WTC11 (cell line): ENCODE data around the gene AP1G2. TPM values are rescaled to one million over a fixed set of nuclear protein-coding genes. Genes with fewer than 3 reads are reported as not detected.
A peak's percentile ranks its signal among the peaks of the same experiment; 100 is the strongest.

Source experiments
- ARID4B ChIP-seq: sonication (generic); formaldehyde crosslinking; IDR thresholded peaks from 2 replicates; pipeline ENCODE4 v1.8.0; 2023; ENCODE audit warnings: missing genetic modification reagents, mild to moderate bottlenecking, borderline replicate concordance
- ATF1 ChIP-seq: sonication (generic); formaldehyde crosslinking; IDR thresholded peaks from 2 replicates; pipeline ENCODE4 v1.8.1; 2023; ENCODE audit warnings: mild to moderate bottlenecking, moderate library complexity, missing genetic modification reagents
- CREM ChIP-seq: sonication (generic); formaldehyde crosslinking; IDR thresholded peaks from 2 replicates; pipeline ENCODE4 v1.8.1; 2022; ENCODE audit warnings: mild to moderate bottlenecking, missing genetic modification reagents, moderate library complexity
- E2F5 ChIP-seq: sonication (generic); formaldehyde crosslinking; IDR thresholded peaks from 2 replicates; pipeline ENCODE4 v1.8.1; 2022; ENCODE audit warnings: mild to moderate bottlenecking, moderate library complexity, missing genetic modification reagents
- GTF2I ChIP-seq: fragments of 250-450 bp; sonication (Bioruptor Pico); conservative IDR thresholded peaks from 2 replicates; pipeline ENCODE4 v1.4.0; 2021; ENCODE audit warnings: mild to moderate bottlenecking
- IRF2 ChIP-seq: sonication (generic); formaldehyde crosslinking; IDR thresholded peaks from 2 replicates; pipeline ENCODE4 v1.8.0; 2022; ENCODE audit warnings: low read depth, missing genetic modification reagents, borderline replicate concordance
- PRRX2 ChIP-seq: fragments of 250-450 bp; sonication (Bioruptor Pico); IDR thresholded peaks from 2 replicates; pipeline ENCODE4 v1.8.0; 2021; ENCODE audit warnings: mild to moderate bottlenecking
- SMAD4 ChIP-seq: sonication (generic); formaldehyde crosslinking; IDR thresholded peaks from 2 replicates; pipeline ENCODE4 v1.8.0; 2022; ENCODE audit warnings: mild to moderate bottlenecking, missing genetic modification reagents
- TEAD4 ChIP-seq: sonication (generic); formaldehyde crosslinking; IDR thresholded peaks from 2 replicates; pipeline ENCODE4 v1.8.0; 2022; ENCODE audit warnings: mild to moderate bottlenecking, missing genetic modification reagents
- ZBTB43 ChIP-seq: sonication (generic); formaldehyde crosslinking; IDR thresholded peaks from 2 replicates; pipeline ENCODE4 v1.8.1; 2023; ENCODE audit warnings: mild to moderate bottlenecking, missing genetic modification reagents
- ZNF219 ChIP-seq: sonication (generic); formaldehyde crosslinking; IDR thresholded peaks from 2 replicates; pipeline ENCODE4 v1.8.0; 2023; ENCODE audit warnings: missing genetic modification reagents, mild to moderate bottlenecking, borderline replicate concordance
- ZNF232 ChIP-seq: sonication (generic); formaldehyde crosslinking; IDR thresholded peaks from 2 replicates; pipeline ENCODE4 v1.8.0; 2022; ENCODE audit warnings: mild to moderate bottlenecking, missing genetic modification reagents
- ZNF317 ChIP-seq: sonication (generic); formaldehyde crosslinking; IDR thresholded peaks from 2 replicates; pipeline ENCODE4 v1.8.1; 2023; ENCODE audit warnings: low read depth, mild to moderate bottlenecking, moderate library complexity, missing genetic modification reagents, borderline replicate concordance
- ZNF423 ChIP-seq: fragments of 250-450 bp; sonication (Bioruptor Pico); IDR thresholded peaks from 2 replicates; pipeline ENCODE4 v2.1.2; 2022; ENCODE audit warnings: mild to moderate bottlenecking, moderate library complexity
- ZNF671 ChIP-seq: fragments of 250-450 bp; sonication (Bioruptor Pico); IDR thresholded peaks from 2 replicates; pipeline ENCODE4 v1.8.0; 2021; ENCODE audit warnings: mild to moderate bottlenecking
- total RNA-seq: library from RNA; stranded (reverse); gene quantifications from 3 replicates; pipeline ENCODE4 v1.2.3, GENCODE V29; 2021
- TF ChIP-seq, protein P1 (sequence below): sonication (generic); formaldehyde crosslinking; IDR thresholded peaks from 2 replicates; pipeline ENCODE4 v1.8.0; 2022; ENCODE audit warnings: mild to moderate bottlenecking, missing genetic modification reagents
- TF ChIP-seq, protein P2 (sequence below): sonication (generic); formaldehyde crosslinking; IDR thresholded peaks from 2 replicates; pipeline ENCODE4 v1.8.0; 2023; ENCODE audit warnings: mild to moderate bottlenecking, missing genetic modification reagents
- TF ChIP-seq, protein P3 (sequence below): sonication (generic); formaldehyde crosslinking; IDR thresholded peaks from 2 replicates; pipeline ENCODE4 v1.8.1; 2022; ENCODE audit warnings: missing genetic modification reagents, borderline replicate concordance
- TF ChIP-seq, protein P4 (sequence below): fragments of 250-450 bp; sonication (Bioruptor Pico); IDR thresholded peaks from 2 replicates; pipeline ENCODE4 v1.9.0; 2021; ENCODE audit warnings: mild to moderate bottlenecking, borderline replicate concordance

Gene AP1G2
- total RNA-seq, 1 experiment from 2014 or later = 122 TPM

DNA sequence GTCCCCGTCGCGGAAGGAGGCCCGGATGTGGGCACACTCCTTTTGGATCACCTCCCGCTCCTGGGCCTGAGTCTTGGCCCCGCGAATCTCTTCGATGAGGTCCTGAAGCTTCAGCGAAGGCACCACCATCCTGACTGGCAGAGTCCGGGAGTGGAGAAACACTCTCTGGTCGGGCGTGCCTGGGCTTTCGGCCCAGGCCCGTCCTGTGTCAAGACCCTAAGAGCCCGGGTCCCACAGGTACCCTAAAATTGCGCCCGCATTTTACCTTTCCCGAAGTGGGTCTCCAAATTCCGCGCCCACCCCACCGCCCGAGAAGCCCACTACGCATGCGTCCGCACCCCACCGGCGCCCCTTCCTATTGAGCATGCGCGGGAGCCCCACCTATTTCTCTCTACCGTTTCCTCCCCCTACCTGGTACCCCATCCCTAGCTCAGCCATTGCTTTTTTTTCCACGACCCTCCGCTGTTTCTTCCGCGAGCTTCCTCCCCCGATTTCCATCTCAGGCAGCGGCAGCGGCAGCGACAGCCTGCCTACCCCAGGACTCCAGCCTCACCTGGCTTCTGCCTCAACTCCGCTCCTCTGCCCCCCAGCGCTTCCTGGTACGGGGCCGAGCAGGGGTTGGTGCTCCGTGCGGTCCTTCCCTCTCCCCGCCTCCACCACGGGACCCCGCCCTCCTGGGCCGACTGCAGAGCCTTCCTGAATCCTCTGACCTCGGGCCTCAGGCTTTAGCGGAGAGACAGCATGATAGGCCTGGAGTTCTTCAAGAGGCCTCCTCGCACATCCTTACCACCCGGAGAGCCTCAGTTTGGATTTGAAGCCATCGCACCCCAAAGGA, at the start of gene AP1G2 (continued):
- TF ChIP-seq ZBTB43 = no peak; the same call in 1 of the 2 replicates
- no peak; the same call in 1 of the 2 replicates for TF ChIP-seq CREM (CRISPR knock-in tag)
- TF ChIP-seq, protein P1, sequence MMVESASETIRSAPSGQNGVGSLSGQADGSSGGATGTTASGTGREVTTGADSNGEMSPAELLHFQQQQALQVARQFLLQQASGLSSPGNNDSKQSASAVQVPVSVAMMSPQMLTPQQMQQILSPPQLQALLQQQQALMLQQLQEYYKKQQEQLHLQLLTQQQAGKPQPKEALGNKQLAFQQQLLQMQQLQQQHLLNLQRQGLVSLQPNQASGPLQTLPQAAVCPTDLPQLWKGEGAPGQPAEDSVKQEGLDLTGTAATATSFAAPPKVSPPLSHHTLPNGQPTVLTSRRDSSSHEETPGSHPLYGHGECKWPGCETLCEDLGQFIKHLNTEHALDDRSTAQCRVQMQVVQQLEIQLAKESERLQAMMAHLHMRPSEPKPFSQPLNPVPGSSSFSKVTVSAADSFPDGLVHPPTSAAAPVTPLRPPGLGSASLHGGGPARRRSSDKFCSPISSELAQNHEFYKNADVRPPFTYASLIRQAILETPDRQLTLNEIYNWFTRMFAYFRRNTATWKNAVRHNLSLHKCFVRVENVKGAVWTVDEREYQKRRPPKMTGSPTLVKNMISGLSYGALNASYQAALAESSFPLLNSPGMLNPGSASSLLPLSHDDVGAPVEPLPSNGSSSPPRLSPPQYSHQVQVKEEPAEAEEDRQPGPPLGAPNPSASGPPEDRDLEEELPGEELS (CRISPR knock-in tag) = 0 out of 2 replicates have a peak, but pooled peaks have one; percentile 65
- TF ChIP-seq, protein P2, sequence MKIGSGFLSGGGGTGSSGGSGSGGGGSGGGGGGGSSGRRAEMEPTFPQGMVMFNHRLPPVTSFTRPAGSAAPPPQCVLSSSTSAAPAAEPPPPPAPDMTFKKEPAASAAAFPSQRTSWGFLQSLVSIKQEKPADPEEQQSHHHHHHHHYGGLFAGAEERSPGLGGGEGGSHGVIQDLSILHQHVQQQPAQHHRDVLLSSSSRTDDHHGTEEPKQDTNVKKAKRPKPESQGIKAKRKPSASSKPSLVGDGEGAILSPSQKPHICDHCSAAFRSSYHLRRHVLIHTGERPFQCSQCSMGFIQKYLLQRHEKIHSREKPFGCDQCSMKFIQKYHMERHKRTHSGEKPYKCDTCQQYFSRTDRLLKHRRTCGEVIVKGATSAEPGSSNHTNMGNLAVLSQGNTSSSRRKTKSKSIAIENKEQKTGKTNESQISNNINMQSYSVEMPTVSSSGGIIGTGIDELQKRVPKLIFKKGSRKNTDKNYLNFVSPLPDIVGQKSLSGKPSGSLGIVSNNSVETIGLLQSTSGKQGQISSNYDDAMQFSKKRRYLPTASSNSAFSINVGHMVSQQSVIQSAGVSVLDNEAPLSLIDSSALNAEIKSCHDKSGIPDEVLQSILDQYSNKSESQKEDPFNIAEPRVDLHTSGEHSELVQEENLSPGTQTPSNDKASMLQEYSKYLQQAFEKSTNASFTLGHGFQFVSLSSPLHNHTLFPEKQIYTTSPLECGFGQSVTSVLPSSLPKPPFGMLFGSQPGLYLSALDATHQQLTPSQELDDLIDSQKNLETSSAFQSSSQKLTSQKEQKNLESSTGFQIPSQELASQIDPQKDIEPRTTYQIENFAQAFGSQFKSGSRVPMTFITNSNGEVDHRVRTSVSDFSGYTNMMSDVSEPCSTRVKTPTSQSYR (CRISPR knock-in tag) = peak; percentile 83
- no peak for TF ChIP-seq GTF2I (CRISPR knock-in tag)
- no peak; the same call in 1 of the 2 replicates for TF ChIP-seq ZNF317
- peak; percentile 86 for TF ChIP-seq PRRX2
- no peak for TF ChIP-seq TEAD4 (CRISPR knock-in tag)
- TF ChIP-seq ATF1 (CRISPR knock-in tag) = no peak
- no peak for TF ChIP-seq ZNF671
- TF ChIP-seq ZNF423 (CRISPR knock-in tag) = peak; percentile 84
- no peak for TF ChIP-seq E2F5 (CRISPR knock-in tag)
- TF ChIP-seq, protein P3, sequence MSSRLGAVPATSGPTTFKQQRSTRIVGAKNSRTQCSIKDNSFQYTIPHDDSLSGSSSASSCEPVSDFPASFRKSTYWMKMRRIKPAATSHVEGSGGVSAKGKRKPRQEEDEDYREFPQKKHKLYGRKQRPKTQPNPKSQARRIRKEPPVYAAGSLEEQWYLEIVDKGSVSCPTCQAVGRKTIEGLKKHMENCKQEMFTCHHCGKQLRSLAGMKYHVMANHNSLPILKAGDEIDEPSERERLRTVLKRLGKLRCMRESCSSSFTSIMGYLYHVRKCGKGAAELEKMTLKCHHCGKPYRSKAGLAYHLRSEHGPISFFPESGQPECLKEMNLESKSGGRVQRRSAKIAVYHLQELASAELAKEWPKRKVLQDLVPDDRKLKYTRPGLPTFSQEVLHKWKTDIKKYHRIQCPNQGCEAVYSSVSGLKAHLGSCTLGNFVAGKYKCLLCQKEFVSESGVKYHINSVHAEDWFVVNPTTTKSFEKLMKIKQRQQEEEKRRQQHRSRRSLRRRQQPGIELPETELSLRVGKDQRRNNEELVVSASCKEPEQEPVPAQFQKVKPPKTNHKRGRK = no peak
- no peak for TF ChIP-seq IRF2
- TF ChIP-seq ZNF219 (CRISPR knock-in tag) = no peak
- TF ChIP-seq ZNF232 = peak; percentile 77; the same call in 1 of the 2 replicates
- TF ChIP-seq, protein P4, sequence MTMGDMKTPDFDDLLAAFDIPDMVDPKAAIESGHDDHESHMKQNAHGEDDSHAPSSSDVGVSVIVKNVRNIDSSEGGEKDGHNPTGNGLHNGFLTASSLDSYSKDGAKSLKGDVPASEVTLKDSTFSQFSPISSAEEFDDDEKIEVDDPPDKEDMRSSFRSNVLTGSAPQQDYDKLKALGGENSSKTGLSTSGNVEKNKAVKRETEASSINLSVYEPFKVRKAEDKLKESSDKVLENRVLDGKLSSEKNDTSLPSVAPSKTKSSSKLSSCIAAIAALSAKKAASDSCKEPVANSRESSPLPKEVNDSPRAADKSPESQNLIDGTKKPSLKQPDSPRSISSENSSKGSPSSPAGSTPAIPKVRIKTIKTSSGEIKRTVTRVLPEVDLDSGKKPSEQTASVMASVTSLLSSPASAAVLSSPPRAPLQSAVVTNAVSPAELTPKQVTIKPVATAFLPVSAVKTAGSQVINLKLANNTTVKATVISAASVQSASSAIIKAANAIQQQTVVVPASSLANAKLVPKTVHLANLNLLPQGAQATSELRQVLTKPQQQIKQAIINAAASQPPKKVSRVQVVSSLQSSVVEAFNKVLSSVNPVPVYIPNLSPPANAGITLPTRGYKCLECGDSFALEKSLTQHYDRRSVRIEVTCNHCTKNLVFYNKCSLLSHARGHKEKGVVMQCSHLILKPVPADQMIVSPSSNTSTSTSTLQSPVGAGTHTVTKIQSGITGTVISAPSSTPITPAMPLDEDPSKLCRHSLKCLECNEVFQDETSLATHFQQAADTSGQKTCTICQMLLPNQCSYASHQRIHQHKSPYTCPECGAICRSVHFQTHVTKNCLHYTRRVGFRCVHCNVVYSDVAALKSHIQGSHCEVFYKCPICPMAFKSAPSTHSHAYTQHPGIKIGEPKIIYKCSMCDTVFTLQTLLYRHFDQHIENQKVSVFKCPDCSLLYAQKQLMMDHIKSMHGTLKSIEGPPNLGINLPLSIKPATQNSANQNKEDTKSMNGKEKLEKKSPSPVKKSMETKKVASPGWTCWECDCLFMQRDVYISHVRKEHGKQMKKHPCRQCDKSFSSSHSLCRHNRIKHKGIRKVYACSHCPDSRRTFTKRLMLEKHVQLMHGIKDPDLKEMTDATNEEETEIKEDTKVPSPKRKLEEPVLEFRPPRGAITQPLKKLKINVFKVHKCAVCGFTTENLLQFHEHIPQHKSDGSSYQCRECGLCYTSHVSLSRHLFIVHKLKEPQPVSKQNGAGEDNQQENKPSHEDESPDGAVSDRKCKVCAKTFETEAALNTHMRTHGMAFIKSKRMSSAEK (CRISPR knock-in tag) = 0 out of 2 replicates have a peak, but pooled peaks have one; percentile 49
- peak; percentile 77; the same call in 1 of the 2 replicates for TF ChIP-seq ARID4B
- TF ChIP-seq SMAD4 (CRISPR knock-in tag) = no peak
